HepG2 (cell line): ENCODE measurements around the gene USH2A. TPM values are rescaled to one million over a fixed set of nuclear protein-coding genes. Genes with fewer than 3 reads are reported as not detected.

Experiments used
- ATAC-seq: fragments of 200-7000 bp; cut with Tn5 transposase; 3 replicates; pipeline ENCODE4 v1.9.1; 2020; ENCODE audit warnings: mild to moderate bottlenecking, moderate library complexity
- BruUV-seq: library from RNA; stranded (reverse); fragments of 400-500 nt; replicated peaks from 2 replicates; lab custom pipeline; 2021; lab: Mats Ljungman, UMichigan
- CTCF ChIA-PET: fragments of 300-600 bp; formaldehyde crosslinking; extraction: SDS; loops from one replicate; lab custom pipeline; 2021; ENCODE audit warnings: low total read pairs, inconsistent platforms, low intra/inter-chr PET ratio; lab: Yijun Ruan, JAX
- POLR2A ChIA-PET: fragments of 350-600 bp; sonication (Branson Sonifier 250); formaldehyde crosslinking; loops from one replicate; lab custom pipeline; 2020; ENCODE audit warnings: antibody characterized with exemption, inconsistent platforms; lab: Yijun Ruan, JAX
- DNase-seq: peaks from one replicate; pipeline ENCODE4 v3.0.0-alpha.2; 2015; ENCODE audit warnings: low spot score
- FAIRE-seq: peaks from 3 replicates; lab custom pipeline; 2011; peaks lifted over from hg19 to GRCh38; lab: Jason Lieb, UNC
- H2AFZ ChIP-seq: one replicate; pipeline ENCODE4 v1.6.1; 2011; ENCODE audit warnings: low read length, inconsistent platforms
- H3K27ac ChIP-seq: fragments of 300-600 bp; 3 replicates; pipeline ENCODE4 v1.8.0; 2011; ENCODE audit warnings: mixed run types, mild to moderate bottlenecking, mixed read lengths, low read length, inconsistent platforms; ENCODE audit not compliant: insufficient read depth; ENCODE audit errors: extremely low read length
- H3K27me3 ChIP-seq, 2 experiments: fragments of 200-600 bp in 1 of 2; 2 replicates in 1 of 2; 3 replicates in 1 of 2; pipeline versions ENCODE4 v1.6.0 to v1.8.0; 2011; ENCODE audit warnings: low read length in 2 of 2, mild to moderate bottlenecking in 2 of 2, moderate library complexity in 2 of 2, inconsistent platforms in 1 of 2; ENCODE audit not compliant: insufficient read depth in 2 of 2, control insufficient read depth in 1 of 2
- H3K36me3 ChIP-seq, 2 experiments: fragments of 200-600 bp in 1 of 2; replicated peaks in 1 of 2; 2 replicates in 1 of 2; 3 replicates in 1 of 2; pipeline versions ENCODE4 v1.5.1 to v1.8.0; 2011; ENCODE audit warnings: low read length in 2 of 2, inconsistent platforms in 1 of 2; ENCODE audit not compliant: insufficient read depth in 2 of 2, control insufficient read depth in 1 of 2
- H3K4me1 ChIP-seq: 2 replicates; pipeline ENCODE4 v1.5.1; 2012; ENCODE audit warnings: low read length, inconsistent platforms; ENCODE audit not compliant: insufficient read depth
- H3K4me2 ChIP-seq: 2 replicates; pipeline ENCODE4 v1.6.0; 2011; ENCODE audit warnings: low read depth, low read length, inconsistent platforms
- H3K4me3 ChIP-seq, 3 experiments: fragments of 200-600 bp in 1 of 3; sonication (generic), shearing (Covaris generic) in 1 of 3; replicated peaks in 1 of 3; 2 replicates each; pipeline ENCODE4 v1.5.1; 2011 to 2016; ENCODE audit warnings: low read length in 3 of 3, inconsistent platforms in 2 of 3, low read depth in 2 of 3, mild to moderate bottlenecking in 2 of 3, control low read depth in 1 of 3, mixed read lengths in 1 of 3; ENCODE audit not compliant: insufficient read depth in 1 of 3
- H3K79me2 ChIP-seq: one replicate; pipeline ENCODE4 v1.6.1; 2011; ENCODE audit warnings: low read length, inconsistent platforms; ENCODE audit not compliant: insufficient read depth
- H3K9ac ChIP-seq: 2 replicates; pipeline ENCODE4 v1.6.0; 2011; ENCODE audit warnings: mild to moderate bottlenecking, low read depth, low read length, inconsistent platforms; ENCODE audit not compliant: insufficient read depth
- H3K9me3 ChIP-seq: 2 replicates; pipeline ENCODE4 v1.5.1; 2012; ENCODE audit warnings: mild to moderate bottlenecking, low read length
- H4K20me1 ChIP-seq: 2 replicates; pipeline ENCODE4 v1.6.0; 2011; ENCODE audit warnings: inconsistent platforms, mild to moderate bottlenecking, low read length, moderate library complexity; ENCODE audit not compliant: insufficient read depth
- ATRX ChIP-seq: sonication (generic); formaldehyde crosslinking; IDR thresholded peaks from 2 replicates; pipeline ENCODE4 v1.4.0; 2020; ENCODE audit warnings: missing genetic modification reagents, borderline replicate concordance
- GZF1 ChIP-seq: sonication (generic); formaldehyde crosslinking; IDR thresholded peaks from 2 replicates; pipeline ENCODE4 v1.5.1; 2020; ENCODE audit warnings: mild to moderate bottlenecking, missing genetic modification reagents
- PAWR ChIP-seq: sonication (generic); formaldehyde crosslinking; IDR thresholded peaks from 2 replicates; pipeline ENCODE4 v1.4.0; 2020; ENCODE audit warnings: missing genetic modification reagents, mild to moderate bottlenecking, borderline replicate concordance
- PCBP2 ChIP-seq: fragments of 200-400 bp; formaldehyde crosslinking; optimal IDR thresholded peaks from 2 replicates; pipeline ENCODE3; 2018; ENCODE audit warnings: low read length, low read depth; ENCODE audit not compliant: poor library complexity, severe bottlenecking
- SCMH1 ChIP-seq: sonication (generic); formaldehyde crosslinking; IDR thresholded peaks from 2 replicates; pipeline ENCODE4 v1.9.0; 2021; ENCODE audit warnings: missing genetic modification reagents, mild to moderate bottlenecking, borderline replicate concordance
- SMAD9 ChIP-seq: sonication (generic); formaldehyde crosslinking; IDR thresholded peaks from 2 replicates; pipeline ENCODE4 v1.5.1; 2020; ENCODE audit warnings: mild to moderate bottlenecking, missing genetic modification reagents
- SRSF4 ChIP-seq: fragments of 200-400 bp; formaldehyde crosslinking; IDR thresholded peaks from one replicate; pipeline ENCODE4 v1.6.1; 2018; ENCODE audit warnings: mild to moderate bottlenecking, low read depth, low read length, moderate library complexity; ENCODE audit not compliant: poor library complexity, severe bottlenecking
- XBP1 ChIP-seq: sonication (generic); formaldehyde crosslinking; IDR thresholded peaks from 2 replicates; pipeline ENCODE4 v1.5.0; 2020; ENCODE audit warnings: missing genetic modification reagents
- ZBTB1 ChIP-seq: sonication (generic); formaldehyde crosslinking; IDR thresholded peaks from 2 replicates; pipeline ENCODE4 v1.4.0; 2020; ENCODE audit warnings: missing genetic modification reagents, borderline replicate concordance
- ZC3H4 ChIP-seq: sonication (generic); formaldehyde crosslinking; IDR thresholded peaks from 2 replicates; pipeline ENCODE4 v1.4.0; 2020; ENCODE audit warnings: missing genetic modification reagents, borderline replicate concordance
- ZNF451 ChIP-seq: sonication (generic); formaldehyde crosslinking; IDR thresholded peaks from 2 replicates; pipeline ENCODE4 v1.5.0; 2020; ENCODE audit warnings: mild to moderate bottlenecking, missing genetic modification reagents
- ZNF468 ChIP-seq: sonication (generic); formaldehyde crosslinking; IDR thresholded peaks from 2 replicates; pipeline ENCODE4 v1.8.0; 2022; ENCODE audit warnings: mild to moderate bottlenecking, moderate library complexity, missing genetic modification reagents
- ZNF543 ChIP-seq: sonication (generic); formaldehyde crosslinking; IDR thresholded peaks from 2 replicates; pipeline ENCODE4 v1.4.0; 2020; ENCODE audit warnings: mild to moderate bottlenecking, missing genetic modification reagents
- WGBS: methylation state at CpG from one replicate; pipeline ENCODE4 v1.1.6; 2017; ENCODE audit warnings: low lambda C conversion rate; 5-methylcytosine and 5-hydroxymethylcytosine counted together
- in situ Hi-C: cut with HindIII; loops from 2 replicates; pipeline ENCODE4 v1.10.0; 2017; ENCODE audit warnings: low pct_unique_long_range_greater_than_20kb; ENCODE audit not compliant: extremely low pct_ligation_motif_present
- intact Hi-C: fragments of 100-400 bp; cut with micrococcal nuclease; formaldehyde crosslinking; loops from one replicate; pipeline ENCODE4 v1.10.0; 2022; ENCODE audit not compliant: unreplicated experiment
- polyA plus RNA-seq, 8 experiments: library from polyadenylated mRNA; depleted of rRNA in 3 of 8; stranded (reverse) in 7 of 8; unstranded in 1 of 8; fragments of >200 nt; fragmentation: Illumina TruSeq in 4 of 8; extraction: Trizol in 4 of 8; gene quantifications; 2 replicates each; pipeline versions ENCODE4 v1.2.1 to v1.2.3, GENCODE V29; 2011 to 2016; ENCODE audit warnings: low read depth in 4 of 8, missing spikeins in 1 of 8, mixed read lengths in 1 of 8; ENCODE audit not compliant: insufficient read depth in 1 of 8
- total RNA-seq, 5 experiments: library from RNA; depleted of rRNA; stranded (reverse); fragments of >200 nt; fragmentation: Illumina TruSeq; extraction: Trizol; gene quantifications; 2 replicates each; pipeline ENCODE4 v1.2.3, GENCODE V29; 2016; ENCODE audit warnings: low read depth in 1 of 5
- TF ChIP-seq, protein P1 (sequence below): fragments of 450-650 bp; IDR thresholded peaks from 2 replicates; pipeline ENCODE4 v1.6.1; 2016
- TF ChIP-seq, protein P2 (sequence below): sonication (generic); formaldehyde crosslinking; IDR thresholded peaks from 2 replicates; pipeline ENCODE4 v1.4.0; 2020; ENCODE audit warnings: missing genetic modification reagents, borderline replicate concordance
- TF ChIP-seq, protein P3 (sequence below): sonication (generic); formaldehyde crosslinking; IDR thresholded peaks from 2 replicates; pipeline ENCODE4 v1.4.0; 2020; ENCODE audit warnings: mild to moderate bottlenecking, missing genetic modification reagents
- TF ChIP-seq, protein P4 (sequence below): sonication (generic); formaldehyde crosslinking; conservative IDR thresholded peaks from 2 replicates; pipeline ENCODE4 v1.4.0; 2020; ENCODE audit warnings: missing genetic modification reagents

The USH2A gene
- total and polyA plus RNA-seq, 2 of the 13 experiments (the other 11 are each of a cell fraction or from before 2014, with no cell fraction given), result 0.02 TPM; not detected in 1

DNA sequence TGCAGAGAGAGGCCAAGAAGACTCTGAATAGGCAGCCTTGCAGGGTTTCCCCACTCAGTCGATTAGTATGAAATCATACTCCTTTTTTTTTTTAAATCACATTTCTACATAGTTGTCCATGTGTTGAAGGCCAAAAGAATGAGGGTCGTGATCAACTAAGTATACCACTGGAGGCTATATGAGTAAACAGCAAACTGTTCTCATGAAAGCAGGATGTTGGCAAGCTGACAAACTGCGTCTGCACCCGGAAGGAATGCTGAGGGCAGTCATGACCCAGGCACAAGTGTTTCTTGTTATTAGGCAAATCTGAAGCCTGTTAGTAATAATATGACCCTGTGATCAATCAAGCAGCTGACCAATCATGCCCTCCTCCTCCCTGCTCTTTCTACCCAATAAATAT, 213.2 kb downstream of the USH2A start (continued):
- TF ChIP-seq SCMH1 (CRISPR knock-in tag), result no peak

DNA sequence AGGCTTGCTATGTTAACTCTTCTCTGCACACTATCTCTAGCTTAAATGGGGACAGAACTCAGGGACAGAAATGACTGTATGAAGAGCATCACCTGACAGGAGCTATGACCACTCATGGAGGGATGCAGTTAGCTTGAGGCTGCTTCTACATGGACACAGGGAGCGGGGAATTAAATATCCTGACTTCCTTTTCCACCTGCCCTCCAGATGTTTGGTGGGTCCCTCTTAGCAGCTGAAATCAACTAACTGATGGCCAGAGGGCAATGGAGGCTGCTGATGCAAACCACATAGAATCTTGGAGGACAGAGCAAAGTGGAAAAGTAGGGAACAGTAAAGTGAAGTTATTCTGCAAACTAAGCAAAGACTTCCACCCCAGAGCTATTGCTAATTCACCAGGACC, 214.1 kb downstream of the USH2A start:
- Histone ChIP-seq H3K27me3 (no peaks in the 10 kb centered on the region), H3K9ac (no peak overlapping the region), H3K4me3 (no peak overlapping the region), H3K36me3 (no peaks in the 10 kb centered on the region), H2AFZ (no peak overlapping the region), H3K4me2 (no peak overlapping the region), H3K9me3 (no peaks in the 10 kb centered on the region), H3K79me2 (no peaks in the 10 kb centered on the region), H4K20me1 (no peaks in the 10 kb centered on the region), H3K4me1 (peaks cover 12% of the 10 kb centered on the region), H3K27ac (no peak overlapping the region)
- intact Hi-C loops (no loop called here), in situ Hi-C loops (no loop called here)
- FAIRE-seq, result no peak
- 43% methylated on average over 1 of the region's 1 CpG for WGBS
- DNase-seq, result no peak
- no peak for TF ChIP-seq XBP1
- no peak for TF ChIP-seq SMAD9 (CRISPR knock-in tag)
- no peak for TF ChIP-seq GZF1 (CRISPR knock-in tag)
- no peak for TF ChIP-seq PCBP2
- no peak for TF ChIP-seq PAWR (CRISPR knock-in tag)
- no peak for TF ChIP-seq ZNF468 (CRISPR knock-in tag)
- no peak for TF ChIP-seq ZC3H4
- TF ChIP-seq, protein P1, sequence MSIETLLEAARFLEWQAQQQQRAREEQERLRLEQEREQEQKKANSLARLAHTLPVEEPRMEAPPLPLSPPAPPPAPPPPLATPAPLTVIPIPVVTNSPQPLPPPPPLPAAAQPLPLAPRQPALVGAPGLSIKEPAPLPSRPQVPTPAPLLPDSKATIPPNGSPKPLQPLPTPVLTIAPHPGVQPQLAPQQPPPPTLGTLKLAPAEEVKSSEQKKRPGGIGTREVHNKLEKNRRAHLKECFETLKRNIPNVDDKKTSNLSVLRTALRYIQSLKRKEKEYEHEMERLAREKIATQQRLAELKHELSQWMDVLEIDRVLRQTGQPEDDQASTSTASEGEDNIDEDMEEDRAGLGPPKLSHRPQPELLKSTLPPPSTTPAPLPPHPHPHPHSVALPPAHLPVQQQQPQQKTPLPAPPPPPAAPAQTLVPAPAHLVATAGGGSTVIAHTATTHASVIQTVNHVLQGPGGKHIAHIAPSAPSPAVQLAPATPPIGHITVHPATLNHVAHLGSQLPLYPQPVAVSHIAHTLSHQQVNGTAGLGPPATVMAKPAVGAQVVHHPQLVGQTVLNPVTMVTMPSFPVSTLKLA, result no peak
- no peak for TF ChIP-seq ZNF451 (CRISPR knock-in tag)
- TF ChIP-seq, protein P2, sequence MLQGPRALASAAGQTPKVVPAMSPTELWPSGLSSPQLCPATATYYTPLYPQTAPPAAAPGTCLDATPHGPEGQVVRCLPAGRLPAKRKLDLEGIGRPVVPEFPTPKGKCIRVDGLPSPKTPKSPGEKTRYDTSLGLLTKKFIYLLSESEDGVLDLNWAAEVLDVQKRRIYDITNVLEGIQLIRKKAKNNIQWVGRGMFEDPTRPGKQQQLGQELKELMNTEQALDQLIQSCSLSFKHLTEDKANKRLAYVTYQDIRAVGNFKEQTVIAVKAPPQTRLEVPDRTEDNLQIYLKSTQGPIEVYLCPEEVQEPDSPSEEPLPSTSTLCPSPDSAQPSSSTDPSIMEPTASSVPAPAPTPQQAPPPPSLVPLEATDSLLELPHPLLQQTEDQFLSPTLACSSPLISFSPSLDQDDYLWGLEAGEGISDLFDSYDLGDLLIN (CRISPR knock-in tag), result no peak
- TF ChIP-seq SRSF4, result no peak
- TF ChIP-seq, protein P3, sequence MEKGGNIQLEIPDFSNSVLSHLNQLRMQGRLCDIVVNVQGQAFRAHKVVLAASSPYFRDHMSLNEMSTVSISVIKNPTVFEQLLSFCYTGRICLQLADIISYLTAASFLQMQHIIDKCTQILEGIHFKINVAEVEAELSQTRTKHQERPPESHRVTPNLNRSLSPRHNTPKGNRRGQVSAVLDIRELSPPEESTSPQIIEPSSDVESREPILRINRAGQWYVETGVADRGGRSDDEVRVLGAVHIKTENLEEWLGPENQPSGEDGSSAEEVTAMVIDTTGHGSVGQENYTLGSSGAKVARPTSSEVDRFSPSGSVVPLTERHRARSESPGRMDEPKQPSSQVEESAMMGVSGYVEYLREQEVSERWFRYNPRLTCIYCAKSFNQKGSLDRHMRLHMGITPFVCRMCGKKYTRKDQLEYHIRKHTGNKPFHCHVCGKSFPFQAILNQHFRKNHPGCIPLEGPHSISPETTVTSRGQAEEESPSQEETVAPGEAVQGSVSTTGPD, result no peak
- no peak for TF ChIP-seq ZBTB1 (CRISPR knock-in tag)
- no peak for TF ChIP-seq ATRX (CRISPR knock-in tag)
- TF ChIP-seq, protein P4, sequence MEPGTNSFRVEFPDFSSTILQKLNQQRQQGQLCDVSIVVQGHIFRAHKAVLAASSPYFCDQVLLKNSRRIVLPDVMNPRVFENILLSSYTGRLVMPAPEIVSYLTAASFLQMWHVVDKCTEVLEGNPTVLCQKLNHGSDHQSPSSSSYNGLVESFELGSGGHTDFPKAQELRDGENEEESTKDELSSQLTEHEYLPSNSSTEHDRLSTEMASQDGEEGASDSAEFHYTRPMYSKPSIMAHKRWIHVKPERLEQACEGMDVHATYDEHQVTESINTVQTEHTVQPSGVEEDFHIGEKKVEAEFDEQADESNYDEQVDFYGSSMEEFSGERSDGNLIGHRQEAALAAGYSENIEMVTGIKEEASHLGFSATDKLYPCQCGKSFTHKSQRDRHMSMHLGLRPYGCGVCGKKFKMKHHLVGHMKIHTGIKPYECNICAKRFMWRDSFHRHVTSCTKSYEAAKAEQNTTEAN, result no peak
- TF ChIP-seq ZNF543 (CRISPR knock-in tag), result no peak
- POLR2A ChIA-PET, result interaction anchor here (1.1 kb wide), 1 partner anchor 12 kb away, joined by 3 read pairs; no protein-coding TSS in a partner anchor
- CTCF ChIA-PET, result no interaction called here
- no peak for ATAC-seq
- BruUV-seq, result no TSS peak
